GM21447 (cell line): Measurements from ENCODE around the gene DVL3.
A peak's percentile ranks its signal among the peaks of the same experiment; 100 is the strongest.

Experiments used
- ATAC-seq: cut with Tn5 transposase; IDR thresholded peaks from one replicate; pipeline ENCODE4 v1.9.1; 2021; ENCODE audit not compliant: unreplicated experiment

Gene DVL3

GRCh38 chr3:184176377-184177330 is 21.5 kb downstream of the DVL3 start:
- no peak for ATAC-seq

DNA sequence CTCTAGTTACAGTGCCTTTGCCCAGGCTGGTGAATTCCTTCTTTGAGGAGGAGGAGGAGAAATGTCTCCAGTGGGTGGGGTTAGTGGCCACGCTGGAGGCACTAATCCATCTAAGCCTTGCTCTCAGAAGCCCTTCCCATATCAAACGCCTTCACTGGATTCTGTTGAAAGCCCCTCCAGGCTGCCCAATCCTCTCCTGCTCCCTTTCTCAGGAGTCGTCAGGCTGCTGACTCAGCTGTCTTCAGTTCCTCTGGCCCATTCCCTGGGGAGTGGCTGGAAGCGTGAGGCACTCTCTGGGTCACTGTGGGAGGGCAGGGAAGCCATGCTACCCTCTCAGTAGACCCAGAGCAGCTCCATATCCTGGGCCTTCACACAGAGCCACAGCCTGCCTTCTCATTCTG is 22.2 kb downstream of the DVL3 start:
- ATAC-seq = no peak

DNA sequence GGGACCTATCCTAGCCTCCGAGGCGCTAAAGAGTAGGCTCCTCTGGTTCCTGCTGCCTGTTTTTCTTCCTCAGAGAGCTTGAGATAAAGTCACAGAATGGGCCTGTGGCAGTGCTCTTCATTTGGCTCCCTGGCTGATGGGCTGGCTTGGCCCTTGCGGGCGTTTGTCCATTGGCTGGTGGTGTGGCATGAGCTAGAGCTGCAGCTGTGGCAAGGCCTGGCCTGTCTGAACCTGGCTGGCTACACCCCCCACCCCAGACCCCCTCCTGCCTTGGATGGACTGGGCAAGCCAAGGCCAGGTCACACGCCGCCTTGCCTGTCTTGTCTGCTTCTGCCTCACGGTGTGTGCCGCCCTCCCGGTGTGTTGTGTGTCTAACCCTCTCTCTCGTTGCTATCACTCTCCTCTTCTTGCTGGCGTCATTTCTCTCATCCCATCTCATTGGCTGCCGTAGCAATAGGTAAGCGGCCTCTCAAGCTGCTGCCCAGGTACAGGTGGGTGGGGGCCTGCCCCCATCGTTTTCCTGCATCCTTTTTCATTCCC is 22.7 kb downstream of the DVL3 start:
- no peak for ATAC-seq

- ATAC-seq = no peak
These were observed 23.5 kb downstream of the DVL3 start for GRCh38 chr3:184178521-184179138.

GRCh38 chr3:184180165-184180564 is 25.0 kb downstream of the DVL3 start:
- no peak for ATAC-seq

GRCh38 chr3:184181596-184181995 is 26.4 kb downstream of the DVL3 start:
- no peak for ATAC-seq

DNA sequence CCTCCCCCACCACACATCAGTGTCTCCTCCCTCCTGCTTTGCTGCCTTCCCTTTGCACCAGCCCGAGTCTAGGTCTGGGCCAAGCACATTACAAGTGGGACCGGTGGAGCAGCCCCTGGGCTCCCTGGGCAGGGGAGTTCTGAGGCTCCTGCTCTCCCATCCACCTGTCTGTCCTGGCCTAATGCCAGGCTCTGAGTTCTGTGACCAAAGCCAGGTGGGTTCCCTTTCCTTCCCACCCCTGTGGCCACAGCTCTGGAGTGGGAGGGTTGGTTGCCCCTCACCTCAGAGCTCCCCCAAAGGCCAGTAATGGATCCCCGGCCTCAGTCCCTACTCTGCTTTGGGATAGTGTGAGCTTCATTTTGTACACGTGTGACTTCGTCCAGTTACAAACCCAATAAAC is 28.5 kb downstream of the DVL3 start:
- no peak for ATAC-seq

- no peak for ATAC-seq
These were observed 29.5 kb downstream of the DVL3 start for GRCh38 chr3:184184546-184185230.

GRCh38 chr3:184185461-184186183 is 30.4 kb downstream of the DVL3 start:
- peak; percentile 93 for ATAC-seq

DNA sequence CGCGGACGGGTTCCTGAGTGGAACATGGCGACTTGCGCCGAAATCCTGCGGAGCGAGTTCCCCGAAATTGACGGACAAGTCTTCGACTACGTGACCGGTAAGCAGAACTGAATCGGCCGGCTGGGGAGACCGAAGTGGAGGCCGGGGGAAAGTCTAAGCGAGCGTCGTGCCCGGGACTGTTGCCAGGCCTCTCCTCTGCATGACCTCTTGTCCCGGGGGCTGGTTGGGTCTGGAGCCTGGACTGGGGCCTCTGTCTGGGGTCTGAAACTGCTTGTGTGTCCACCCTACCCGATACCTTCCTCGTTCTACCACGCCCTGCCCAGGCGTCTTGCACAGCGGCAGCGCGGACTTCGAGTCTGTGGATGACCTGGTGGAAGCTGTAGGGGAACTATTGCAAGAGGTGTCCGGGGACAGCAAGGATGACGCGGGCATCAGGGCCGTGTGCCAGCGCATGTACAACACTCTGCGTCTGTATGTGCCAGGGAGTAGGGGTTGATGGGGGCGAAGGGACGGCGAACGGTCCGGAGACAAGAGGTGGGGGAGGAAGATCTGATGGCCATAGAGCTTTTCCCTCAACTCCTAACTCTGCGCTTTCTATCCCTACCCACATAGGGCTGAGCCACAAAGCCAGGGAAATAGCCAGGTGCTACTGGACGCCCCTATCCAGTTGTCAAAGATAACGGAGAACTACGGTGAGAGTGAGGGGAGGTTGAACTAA is 31.2 kb downstream of the DVL3 start, which contains the start of gene ABCF3:
Gene ABCF3 (plus strand): TSS at position 16 of the 718 bp plus-strand sequence. CDS start 9 bp downstream, at position 25.
- ATAC-seq = peak; percentile 21

DNA sequence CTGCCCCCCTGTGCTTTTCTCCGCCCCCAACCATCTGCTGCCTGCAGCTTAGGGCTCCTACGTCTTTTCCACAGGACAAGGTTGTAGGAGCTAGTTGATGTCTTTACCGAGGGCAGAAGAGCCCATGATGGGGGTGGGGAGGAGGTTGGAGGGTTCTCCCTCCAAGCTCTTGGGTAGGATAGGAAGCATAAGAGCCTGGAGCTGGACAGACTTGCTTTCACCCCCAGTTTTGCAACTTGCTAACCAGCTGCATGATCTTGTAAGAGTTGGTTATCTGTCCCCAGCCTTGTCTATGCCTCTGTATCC is 31.7 kb downstream of the DVL3 start:
- no peak for ATAC-seq

DNA sequence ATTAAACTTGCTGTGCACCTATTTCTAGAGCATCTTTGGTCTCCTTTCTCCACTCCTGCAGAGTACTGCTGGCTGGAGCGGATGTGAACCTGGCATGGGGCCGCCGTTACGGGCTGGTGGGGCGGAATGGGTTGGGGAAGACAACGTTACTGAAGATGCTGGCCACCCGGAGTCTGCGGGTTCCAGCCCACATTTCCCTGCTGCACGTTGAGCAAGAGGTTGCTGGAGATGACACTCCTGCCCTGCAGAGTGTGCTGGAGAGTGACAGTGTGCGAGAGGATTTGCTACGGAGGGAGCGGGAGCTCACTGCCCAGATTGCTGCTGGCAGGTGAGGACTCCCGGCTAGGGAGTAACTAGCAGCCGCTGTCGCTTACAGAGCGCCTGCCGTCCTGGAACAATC is 32.9 kb downstream of the DVL3 start:
- ATAC-seq = no peak

- ATAC-seq = no peak
These were observed 34.2 kb downstream of the DVL3 start for GRCh38 chr3:184189421-184189820.

- no peak for ATAC-seq
These were observed 37.7 kb downstream of the DVL3 start for GRCh38 chr3:184192889-184193288.

GRCh38 chr3:184193991-184194539 is 38.9 kb downstream of the DVL3 start:
- no peak for ATAC-seq

DNA sequence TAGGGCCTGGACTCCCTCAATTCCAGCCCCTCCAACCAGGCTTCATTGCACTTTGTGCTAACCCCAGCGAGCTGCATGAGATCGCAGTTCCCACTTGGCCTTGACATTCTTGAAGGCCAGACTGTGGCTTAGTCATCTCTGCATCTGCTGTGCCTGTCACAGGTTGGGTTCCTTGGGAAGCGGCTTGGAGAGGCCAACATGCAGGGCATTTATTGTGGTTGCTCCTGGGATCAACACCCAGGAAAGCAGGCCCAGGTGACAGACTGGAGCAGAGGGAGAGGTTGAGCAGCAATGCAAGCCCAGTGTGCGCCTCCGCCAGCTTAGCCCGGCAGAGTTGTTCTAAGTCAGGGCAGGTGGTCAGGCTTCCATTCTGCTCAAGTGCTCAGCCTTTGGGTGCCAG is 41.4 kb downstream of the DVL3 start:
- no peak for ATAC-seq

DNA sequence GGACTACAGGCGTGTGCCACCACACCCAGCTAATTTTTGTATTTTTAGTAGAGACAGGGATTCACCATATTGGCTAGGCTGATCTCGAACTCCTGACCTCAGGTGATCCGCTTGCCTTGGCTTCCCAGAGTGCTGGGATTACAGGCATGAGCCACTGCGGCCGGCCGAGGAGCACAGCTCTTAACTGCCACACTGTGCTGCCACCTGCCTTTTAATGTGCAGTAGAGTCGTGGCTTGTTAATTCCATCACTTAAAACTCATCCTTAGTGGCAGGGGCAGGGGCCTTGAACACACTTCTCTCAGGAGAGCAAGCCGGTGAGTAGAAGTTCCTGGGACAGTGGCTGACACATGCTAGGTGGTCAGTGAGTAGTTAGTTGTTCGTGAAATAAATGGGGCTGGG is 43.3 kb downstream of the DVL3 start:
- ATAC-seq = no peak

DNA sequence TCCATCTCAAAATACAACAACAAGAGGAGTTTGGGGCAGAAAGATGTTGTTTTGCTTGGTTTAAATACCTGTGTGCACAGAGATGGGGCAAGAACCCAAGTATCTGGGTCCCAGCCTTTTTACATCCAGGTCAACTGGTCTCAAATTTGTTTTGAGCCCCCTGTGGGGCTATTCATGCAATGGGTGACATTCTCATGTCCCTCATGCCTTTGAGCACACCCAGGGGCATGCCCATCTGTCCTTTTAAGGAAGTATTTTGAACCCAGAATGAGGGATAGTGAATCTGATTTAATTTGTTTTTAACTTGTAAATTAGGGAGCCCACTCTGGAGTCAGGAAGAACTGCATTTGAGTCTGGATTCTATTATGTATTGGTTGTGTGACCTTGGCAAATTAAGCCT is 45.6 kb downstream of the DVL3 start:
- no peak for ATAC-seq

DNA sequence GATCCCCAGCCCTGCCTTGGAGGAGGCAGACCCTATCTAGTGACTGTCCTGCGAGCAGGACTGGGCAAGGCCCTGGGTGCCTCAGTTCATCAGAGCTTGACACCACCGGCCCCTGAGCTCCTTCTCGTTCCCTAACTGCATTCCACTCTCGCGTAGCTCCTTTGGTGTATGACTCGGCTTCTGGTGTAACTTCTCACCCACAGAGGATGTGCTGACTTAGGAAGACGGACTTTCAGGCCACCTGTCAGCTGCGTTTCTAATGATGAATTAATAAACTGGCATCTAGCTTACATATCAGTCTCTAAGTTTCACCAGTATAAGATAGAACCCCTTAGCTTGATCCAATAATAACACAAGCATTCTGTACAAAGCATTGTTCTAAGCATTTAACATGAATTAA is 48.3 kb downstream of the DVL3 start:
- ATAC-seq = no peak
